Fibroblast of mammary gland (primary cell): Measurements from ENCODE around the gene LMOD2.

Experiments used
- DNase-seq: peaks from one replicate; pipeline ENCODE4 v3.0.0-alpha.2; 2010; ENCODE audit warnings: low read depth
- H3K4me3 ChIP-seq: 2 replicates; pipeline ENCODE4 v1.5.1; 2011; ENCODE audit warnings: low read depth, mild to moderate bottlenecking, low read length, moderate library complexity; ENCODE audit not compliant: control insufficient read depth
- TF ChIP-seq, protein P1 (sequence below): conservative IDR thresholded peaks from 2 replicates; pipeline ENCODE4 v1.5.1; 2011; ENCODE audit warnings: low read depth, low read length, inconsistent platforms; ENCODE audit not compliant: control insufficient read depth, insufficient read depth

The LMOD2 gene

DNA sequence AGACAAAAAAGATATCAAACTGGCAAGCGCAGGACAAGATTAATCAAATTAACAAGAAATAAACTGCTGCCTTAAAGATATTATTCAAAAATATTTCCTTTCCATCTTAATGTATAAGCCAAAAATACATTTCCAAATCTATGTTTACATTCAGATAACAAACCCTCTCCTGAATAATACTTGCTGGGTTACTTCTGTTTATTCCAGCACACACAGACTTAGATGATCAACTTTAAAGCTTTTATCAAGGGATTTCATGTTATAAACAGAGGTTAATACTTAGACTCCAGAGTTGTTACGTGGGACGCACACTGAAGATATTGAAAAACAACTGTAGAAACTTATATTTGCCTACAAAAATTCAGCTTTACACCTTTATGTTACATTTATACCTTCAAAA is 33.6 kb downstream of the LMOD2 start:
- no peak overlapping the region for H3K4me3 ChIP-seq
- no peak for DNase-seq
- TF ChIP-seq, protein P1, sequence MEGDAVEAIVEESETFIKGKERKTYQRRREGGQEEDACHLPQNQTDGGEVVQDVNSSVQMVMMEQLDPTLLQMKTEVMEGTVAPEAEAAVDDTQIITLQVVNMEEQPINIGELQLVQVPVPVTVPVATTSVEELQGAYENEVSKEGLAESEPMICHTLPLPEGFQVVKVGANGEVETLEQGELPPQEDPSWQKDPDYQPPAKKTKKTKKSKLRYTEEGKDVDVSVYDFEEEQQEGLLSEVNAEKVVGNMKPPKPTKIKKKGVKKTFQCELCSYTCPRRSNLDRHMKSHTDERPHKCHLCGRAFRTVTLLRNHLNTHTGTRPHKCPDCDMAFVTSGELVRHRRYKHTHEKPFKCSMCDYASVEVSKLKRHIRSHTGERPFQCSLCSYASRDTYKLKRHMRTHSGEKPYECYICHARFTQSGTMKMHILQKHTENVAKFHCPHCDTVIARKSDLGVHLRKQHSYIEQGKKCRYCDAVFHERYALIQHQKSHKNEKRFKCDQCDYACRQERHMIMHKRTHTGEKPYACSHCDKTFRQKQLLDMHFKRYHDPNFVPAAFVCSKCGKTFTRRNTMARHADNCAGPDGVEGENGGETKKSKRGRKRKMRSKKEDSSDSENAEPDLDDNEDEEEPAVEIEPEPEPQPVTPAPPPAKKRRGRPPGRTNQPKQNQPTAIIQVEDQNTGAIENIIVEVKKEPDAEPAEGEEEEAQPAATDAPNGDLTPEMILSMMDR: no peak

DNA sequence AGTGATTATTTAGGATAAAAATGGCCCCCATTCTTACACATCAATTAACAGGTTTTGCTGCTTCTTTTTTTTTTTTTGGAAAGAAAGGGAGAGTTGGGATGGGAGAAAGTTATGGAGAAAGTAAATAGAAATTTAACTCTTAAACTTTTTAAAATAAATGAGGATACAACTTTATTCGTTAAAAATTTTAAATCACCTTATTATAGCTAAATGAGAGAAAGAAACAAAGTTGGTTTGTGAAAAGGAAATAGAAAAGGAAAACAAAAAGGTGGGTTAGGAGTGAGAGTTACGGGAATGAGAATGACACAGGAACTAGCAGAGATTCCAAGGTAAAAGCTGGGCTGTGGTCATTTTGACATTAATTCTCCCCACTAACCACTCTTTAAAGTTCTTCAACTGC is 34.9 kb downstream of the LMOD2 start:
- no peak overlapping the region for H3K4me3 ChIP-seq
- no peak for DNase-seq
- TF ChIP-seq, protein P1: no peak

DNA sequence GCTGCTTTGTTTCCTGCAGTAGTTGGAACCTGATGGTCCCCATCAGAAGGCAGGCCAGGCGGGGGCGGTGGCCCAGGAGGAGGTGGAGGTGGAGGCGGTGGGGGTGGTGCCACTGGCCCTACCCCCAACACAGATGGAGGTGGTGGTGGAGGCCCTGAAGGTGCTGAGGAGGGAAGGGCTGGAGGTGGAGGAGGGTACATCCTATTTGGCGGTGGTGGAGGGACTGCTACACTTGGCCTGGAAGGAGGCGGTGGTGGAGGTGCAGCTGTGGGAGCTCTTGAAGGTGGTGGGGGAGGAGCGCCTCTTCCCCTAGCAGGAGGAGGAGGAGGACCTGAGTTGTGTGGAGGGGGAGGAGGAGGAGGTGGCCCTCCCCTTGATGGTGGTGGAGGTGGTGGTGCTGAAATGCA is 36.8 kb downstream of the LMOD2 start:
- TF ChIP-seq, protein P1: no peak
- no peak for DNase-seq
- no peak overlapping the region for H3K4me3 ChIP-seq

DNA sequence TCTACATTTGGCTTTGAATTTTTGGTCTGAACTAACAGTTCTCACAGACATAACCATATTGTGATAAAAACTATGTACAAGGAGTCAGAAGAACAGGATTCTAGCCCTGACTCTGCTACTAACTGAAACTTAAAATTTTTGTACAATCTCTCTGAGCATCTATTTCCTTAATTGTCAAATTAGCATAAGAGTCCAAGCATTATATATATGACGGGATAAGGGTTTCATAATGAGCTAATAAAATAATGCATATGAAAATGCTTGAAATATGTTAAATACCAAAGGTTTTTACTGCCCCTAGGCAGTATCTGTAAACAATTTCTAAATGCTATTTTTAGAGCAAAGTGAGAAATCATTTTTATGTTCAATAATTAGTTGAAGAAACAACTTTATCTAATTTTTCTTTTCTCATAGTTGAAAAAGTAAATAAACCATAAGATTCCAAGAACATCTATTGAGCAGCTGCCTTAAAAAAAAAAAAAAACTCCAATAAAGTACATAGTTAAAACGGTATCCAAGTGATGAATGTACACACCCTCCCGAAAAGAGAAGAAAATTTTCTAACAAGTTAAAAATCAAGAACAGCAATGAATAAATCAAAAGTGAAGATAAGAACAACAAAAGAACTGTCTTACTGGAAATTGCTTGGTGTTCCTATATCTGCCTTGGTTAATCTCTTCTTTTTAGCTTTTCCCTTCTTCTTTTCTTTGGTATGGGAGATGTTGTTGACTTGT is 40.4 kb downstream of the LMOD2 start:
- TF ChIP-seq, protein P1: no peak
- no peak overlapping the region for H3K4me3 ChIP-seq
- DNase-seq: no peak

DNA sequence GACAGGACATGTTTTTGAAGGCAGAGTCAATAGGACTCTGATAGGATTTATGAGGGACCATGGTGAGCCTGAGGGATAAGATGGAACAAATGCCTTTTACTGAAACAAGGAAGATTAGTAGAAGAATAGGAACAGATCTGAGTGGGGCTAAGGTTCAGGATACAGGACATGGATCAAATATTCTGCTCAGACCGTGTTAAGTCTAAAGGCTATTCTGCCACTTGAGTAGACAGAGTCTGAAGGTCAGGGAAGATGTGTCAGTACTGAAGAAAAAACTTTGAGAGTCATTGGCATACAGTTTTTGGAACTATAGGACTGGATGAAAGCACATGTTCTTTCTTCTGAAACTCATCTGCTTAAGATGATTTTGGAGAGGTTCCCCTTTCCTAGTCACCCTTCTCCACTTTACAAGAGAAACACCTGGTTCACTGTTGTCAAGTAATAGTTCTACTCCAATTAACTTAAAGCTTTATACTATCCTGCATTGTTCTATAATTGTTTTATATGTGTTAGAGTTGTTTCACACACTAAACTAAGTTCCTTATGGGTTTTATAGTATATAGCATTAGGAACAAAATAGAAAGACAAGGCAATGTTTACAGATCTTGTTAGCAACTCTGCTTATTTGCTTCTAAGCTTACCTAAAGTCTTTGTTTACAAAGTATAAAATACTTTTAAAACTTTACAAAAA is 49.7 kb downstream of the LMOD2 start:
- no peak overlapping the region for H3K4me3 ChIP-seq
- TF ChIP-seq, protein P1: no peak
- DNase-seq: no peak

DNA sequence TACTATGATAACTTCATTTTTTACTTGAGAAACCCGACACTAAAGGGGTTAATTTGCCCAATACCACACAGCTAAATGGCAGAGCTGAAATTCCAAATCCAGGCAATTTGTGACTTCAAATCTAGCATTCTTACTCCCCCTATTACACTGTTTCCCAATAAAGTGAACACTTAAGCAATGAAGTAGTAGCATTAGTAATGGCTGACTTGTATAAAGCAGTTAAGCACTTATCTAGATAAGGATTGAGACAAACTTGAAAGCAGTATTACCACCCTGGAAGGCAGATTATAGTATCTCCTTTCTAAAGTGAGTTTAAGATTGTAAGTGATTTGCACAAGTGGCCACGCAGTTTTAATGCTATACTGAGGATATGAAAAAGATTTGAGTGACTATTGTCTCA is 53.9 kb downstream of the LMOD2 start:
- DNase-seq: no peak
- TF ChIP-seq, protein P1: no peak
- H3K4me3 ChIP-seq: no peak overlapping the region

DNA sequence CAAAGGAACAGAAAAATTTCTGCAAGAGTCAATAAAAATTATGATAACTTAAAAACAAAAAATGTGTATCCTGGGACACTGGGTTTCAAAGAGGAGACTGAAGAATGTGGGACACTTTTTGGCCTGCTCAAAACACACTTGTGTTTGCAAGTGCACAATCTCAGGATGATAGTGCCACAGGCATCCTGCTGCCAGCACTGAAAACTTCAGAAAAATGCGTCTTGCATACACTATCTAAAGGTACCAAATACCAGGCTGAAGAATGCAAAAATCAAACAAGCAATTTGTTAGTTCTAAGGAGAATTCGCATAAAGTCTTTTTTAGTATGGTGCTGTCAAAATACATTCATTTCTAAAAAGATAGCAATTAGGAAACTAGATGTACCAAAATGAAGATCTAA is 55.0 kb downstream of the LMOD2 start:
- DNase-seq: no peak
- TF ChIP-seq, protein P1: no peak
- H3K4me3 ChIP-seq: no peak overlapping the region
